Fibroblast of upper back skin (primary cell): ENCODE measurements around the gene TMCC3.
"Not testable (repeated sequence)": the region's sequence is repeated elsewhere in the genome, so short reads cannot be mapped to it uniquely, and the experiment has no call there.

Experiments
- DNase-seq: peaks from one replicate; pipeline ENCODE4 v3.0.0-alpha.2; 2013

TMCC3 gene

GRCh38 chr12:94599189-94599588, 51.2 kb downstream of the TMCC3 start:
- no peak for DNase-seq

- no peak for DNase-seq
These were observed 53.1 kb downstream of the TMCC3 start for GRCh38 chr12:94597268-94597667.

- DNase-seq: no peak
These were observed 53.8 kb downstream of the TMCC3 start for GRCh38 chr12:94596596-94596995.

DNA sequence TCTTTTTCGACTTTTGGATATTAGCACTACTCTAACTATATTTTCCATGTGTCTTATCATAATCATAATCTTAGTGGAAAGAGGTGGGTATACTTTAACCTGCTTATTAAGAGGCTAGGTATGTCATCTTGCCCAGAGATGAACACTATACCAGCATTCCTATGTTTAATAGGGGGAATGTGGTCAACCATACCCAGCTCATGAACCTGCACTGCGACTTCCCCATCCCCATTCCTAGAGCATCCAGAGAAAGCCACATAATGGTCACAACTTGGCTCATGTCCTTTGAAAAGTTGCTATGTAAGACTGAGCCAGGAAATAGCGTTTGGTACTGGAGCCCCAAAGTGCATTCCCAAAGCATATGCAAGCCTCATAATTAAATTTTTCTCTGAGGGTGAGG, 55.2 kb downstream of the TMCC3 start:
- DNase-seq: peak; percentile 22

- no peak for DNase-seq
These were observed 55.9 kb downstream of the TMCC3 start for GRCh38 chr12:94594443-94594825.

GRCh38 chr12:94593822-94594442, 56.4 kb downstream of the TMCC3 start:
- DNase-seq: no peak

DNA sequence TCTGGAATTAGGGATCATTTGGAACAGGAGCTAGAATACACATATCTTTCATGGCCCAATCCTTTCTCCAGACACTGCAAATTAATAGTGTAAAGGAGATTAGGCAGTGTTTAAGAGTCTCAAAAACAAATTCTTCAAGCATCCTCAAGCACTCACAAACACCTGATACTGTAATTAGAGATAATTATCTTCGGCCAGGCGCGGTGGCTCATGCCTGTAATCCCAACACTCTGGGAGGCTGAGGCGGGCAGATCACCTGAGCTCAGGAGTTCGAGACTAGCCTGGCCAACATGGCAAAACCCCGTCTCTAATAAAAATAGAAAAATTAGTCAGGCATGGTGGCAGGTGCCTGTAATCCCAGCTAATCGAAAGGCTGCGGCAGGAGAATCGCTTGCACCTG, 57.6 kb downstream of the TMCC3 start:
- DNase-seq: not testable (repeated sequence)

DNA sequence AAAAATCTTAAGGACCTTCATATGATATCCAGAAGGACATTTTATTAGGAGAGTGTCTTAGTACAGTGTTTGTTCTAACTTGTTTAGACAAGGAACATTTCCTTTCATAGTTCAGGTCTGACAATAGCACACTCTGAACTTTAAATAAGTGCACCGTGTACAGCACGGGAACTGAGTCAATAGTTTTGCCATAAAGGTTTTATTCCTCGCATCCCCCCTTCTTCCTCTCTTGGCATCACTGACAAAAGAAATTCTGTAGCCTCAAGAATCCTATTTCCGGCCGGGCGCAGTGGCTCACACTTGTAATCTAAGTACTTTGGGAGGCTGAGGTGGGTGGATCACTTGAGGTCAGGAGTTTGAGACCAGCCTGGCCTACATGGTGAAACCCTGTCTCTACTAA, 58.3 kb downstream of the TMCC3 start:
- no peak for DNase-seq

DNA sequence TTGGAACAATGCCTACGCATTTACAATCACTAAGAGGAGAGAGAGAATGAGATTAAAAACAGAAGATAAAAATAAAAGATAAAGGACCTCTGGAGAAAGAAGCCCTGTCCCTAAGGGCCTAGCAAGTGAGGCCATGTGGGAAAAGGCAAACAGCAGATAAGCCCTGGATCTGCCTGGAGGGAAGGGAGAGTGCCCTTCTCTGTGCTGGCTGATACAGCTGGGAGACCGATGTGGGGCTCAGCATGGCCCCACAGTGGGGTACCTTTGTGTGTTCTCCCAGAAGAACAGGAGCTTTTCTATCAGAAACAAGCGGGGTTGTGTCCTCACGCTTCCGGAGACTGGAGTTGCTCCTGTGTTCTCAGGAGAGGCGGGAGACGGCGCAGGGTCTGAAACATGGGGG, 59.9 kb downstream of the TMCC3 start:
- no peak for DNase-seq

- DNase-seq: no peak
These were observed 60.8 kb downstream of the TMCC3 start for GRCh38 chr12:94589591-94590001.

DNA sequence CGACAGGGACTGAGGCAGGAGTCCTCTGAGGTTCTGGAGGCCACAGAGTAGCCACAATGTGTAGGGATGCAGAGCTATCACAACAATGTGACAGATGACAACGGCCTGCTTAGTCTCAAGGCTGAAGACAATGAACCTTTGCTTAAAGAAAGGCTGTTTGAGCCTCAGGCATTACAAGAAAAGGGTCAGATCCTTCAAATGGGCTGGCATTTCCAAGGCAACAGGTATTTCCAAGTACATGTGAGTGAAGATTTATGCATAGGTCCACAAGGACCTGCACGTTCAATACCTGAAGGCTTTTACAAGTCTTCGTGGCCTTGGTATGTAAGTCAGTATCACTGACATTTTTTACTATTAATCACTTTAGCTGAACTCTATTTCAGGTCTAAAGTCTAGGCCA, 62.0 kb downstream of the TMCC3 start:
- DNase-seq: no peak

DNA sequence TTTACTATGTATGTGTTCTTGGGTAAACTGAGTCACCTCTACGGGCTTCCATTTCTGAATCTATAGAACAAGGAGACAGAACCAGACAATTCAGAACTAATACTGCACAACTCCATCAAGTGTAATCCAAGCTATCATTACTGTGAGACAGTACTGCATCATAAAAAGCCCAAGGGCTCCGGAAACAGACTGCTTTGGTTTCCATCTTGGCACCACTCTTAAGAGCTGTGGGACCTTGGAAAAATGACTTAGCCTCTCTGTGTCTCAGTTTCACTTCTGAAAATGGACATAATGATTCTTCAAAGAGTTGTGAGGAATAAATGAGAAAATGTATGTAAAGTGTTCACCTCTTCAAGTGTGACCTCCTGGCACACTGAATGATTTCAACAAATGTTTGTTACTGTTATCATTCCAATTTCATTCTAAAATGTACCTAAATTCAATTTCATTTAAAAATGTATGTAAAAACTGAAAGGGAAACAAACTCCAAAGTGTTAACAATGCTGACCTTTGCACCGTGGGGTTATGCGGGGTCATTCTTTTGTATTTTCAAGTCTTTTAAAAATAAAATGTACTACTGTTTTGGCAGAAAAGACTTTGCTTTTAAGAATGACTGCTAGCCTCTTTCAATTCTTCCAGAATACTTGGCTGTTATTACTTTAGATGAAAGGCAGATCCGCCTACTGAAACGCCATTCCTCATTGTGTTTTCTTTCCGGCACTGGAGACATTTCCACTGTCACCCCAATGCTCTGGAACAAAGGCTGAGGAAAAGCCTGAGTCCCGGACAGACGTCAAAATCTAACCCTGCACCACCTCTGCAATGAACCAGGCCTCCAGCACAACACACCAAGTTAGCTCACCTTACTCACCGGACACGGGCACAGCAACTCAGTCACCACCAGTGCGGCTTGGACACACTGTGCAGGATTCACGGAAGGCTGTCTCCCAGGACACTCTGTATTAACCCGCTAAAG, 62.8 kb downstream of the TMCC3 start:
- no peak for DNase-seq

- peak; percentile 35 for DNase-seq
These were observed 63.6 kb downstream of the TMCC3 start for GRCh38 chr12:94586589-94587259.

GRCh38 chr12:94585626-94586025, 64.7 kb downstream of the TMCC3 start:
- DNase-seq: no peak

DNA sequence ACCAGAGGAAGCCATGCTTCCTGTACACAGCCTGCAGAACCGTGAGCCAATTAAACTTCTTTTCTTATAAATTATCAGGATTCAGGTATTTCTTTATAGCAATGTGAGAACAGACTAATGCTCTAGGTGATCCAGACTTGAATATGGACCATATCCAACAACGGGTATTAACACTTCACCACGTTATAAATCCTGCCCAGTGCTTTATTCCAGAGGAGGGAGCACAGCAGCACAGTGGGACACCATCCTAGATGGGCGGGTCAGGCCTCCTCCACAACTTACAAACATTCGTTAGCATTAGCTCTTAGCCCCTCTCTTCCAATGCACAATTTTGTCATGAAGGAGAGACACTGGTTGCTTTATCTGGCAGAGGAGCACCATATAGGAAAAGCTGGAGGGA, 66.0 kb downstream of the TMCC3 start:
- DNase-seq: no peak

- DNase-seq: no peak
These were observed 67.8 kb downstream of the TMCC3 start for GRCh38 chr12:94582591-94582990.

DNA sequence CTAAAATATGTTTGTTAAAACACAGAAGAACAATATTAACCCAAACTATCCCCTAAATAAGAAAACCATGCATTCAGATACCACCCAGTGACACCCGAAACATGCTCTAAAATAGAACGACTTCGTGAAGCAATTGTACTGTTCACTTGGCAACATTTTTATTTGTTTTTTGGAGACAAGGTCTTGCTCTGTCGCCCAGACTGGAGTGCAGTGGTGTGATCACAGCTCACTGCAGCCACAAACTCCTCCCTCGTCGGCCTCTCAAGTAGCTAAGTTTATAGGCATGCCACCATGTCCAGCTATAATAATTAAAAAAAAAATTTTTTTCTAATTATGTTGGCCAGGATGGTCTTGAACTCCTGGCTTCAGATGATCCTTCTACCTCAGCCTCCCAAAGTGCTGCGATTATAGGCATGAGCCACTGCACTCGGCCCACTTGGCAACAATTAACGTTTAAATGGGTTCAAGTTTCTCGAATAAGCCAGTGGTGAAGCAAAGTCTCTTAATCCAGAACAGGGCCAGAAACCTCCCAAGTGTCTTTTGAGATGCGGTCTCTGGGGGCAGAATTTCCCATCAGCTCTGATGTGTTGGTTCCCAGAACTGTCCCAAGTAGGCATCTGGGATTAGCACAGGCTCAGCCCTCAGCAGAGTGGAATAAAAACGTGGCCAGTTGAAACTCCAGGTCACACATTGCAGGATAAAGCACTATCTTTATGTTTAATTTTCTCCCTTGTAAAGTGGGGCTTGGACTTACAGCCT, 74.5 kb downstream of the TMCC3 start:
- DNase-seq: no peak

GRCh38 chr12:94575024-94575423, 75.3 kb downstream of the TMCC3 start:
- DNase-seq: no peak

GRCh38 chr12:94571556-94571955, 78.8 kb downstream of the TMCC3 start:
- DNase-seq: peak; percentile 58

GRCh38 chr12:94570161-94570560, 80.2 kb downstream of the TMCC3 start:
- DNase-seq: peak; percentile 48

DNA sequence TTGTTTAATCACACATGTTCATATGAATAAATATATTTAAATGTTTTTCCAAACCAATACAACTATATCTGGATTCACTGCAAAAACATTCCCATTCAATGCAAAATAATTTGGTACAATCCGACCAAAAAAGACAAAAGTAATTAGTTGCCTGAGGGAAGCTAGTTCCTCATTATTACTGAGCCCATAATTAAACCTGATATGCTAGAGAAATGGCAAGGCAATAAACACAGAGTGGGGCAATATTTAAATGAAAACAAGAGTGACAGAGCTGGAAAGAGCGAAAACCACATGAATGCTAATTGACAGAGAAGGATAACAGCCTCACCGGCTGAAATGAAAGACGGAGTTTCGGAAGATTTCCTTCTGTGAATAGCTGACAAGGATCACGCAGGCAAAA, 82.6 kb downstream of the TMCC3 start:
- no peak for DNase-seq

GRCh38 chr12:94566345-94566744, 84.0 kb downstream of the TMCC3 start:
- no peak for DNase-seq

DNA sequence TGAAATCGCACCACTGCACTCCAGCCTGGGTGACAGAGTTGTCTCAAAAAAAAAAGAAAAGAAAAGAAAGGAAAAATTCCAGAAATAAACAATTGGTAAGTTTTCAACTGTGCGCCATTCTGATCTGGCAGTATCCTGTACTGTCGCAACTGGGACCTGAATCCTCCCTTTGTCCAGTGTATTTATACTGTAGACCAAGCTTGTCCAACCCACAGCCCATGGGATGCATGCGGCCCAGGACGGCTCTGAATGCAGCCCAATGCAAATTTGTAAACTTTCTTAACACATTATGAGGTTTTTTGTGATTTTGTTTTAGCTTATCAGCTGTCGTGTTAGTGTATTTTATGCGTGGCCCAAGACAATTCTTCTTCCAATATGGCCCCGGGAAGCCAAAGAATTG, 84.7 kb downstream of the TMCC3 start:
- DNase-seq: no peak
